Fibroblast of skin of abdomen (primary cell): ENCODE data around the gene TECTA. TPM values are rescaled to one million over a fixed set of nuclear protein-coding genes. Genes with fewer than 3 reads are reported as not detected.
A peak's percentile ranks its signal among the peaks of the same experiment; 100 is the strongest.

Experiments
- DNase-seq: peaks from one replicate; pipeline ENCODE4 v3.0.0-alpha.2; 2013
- polyA plus RNA-seq, 2 experiments: library from polyadenylated mRNA; unstranded; fragments of 120-200 nt; gene quantifications; one replicate each; pipeline ENCODE4 v1.2.1, GENCODE V29; 2013; ENCODE audit not compliant: insufficient read length in 2 of 2

TECTA gene, protein sequence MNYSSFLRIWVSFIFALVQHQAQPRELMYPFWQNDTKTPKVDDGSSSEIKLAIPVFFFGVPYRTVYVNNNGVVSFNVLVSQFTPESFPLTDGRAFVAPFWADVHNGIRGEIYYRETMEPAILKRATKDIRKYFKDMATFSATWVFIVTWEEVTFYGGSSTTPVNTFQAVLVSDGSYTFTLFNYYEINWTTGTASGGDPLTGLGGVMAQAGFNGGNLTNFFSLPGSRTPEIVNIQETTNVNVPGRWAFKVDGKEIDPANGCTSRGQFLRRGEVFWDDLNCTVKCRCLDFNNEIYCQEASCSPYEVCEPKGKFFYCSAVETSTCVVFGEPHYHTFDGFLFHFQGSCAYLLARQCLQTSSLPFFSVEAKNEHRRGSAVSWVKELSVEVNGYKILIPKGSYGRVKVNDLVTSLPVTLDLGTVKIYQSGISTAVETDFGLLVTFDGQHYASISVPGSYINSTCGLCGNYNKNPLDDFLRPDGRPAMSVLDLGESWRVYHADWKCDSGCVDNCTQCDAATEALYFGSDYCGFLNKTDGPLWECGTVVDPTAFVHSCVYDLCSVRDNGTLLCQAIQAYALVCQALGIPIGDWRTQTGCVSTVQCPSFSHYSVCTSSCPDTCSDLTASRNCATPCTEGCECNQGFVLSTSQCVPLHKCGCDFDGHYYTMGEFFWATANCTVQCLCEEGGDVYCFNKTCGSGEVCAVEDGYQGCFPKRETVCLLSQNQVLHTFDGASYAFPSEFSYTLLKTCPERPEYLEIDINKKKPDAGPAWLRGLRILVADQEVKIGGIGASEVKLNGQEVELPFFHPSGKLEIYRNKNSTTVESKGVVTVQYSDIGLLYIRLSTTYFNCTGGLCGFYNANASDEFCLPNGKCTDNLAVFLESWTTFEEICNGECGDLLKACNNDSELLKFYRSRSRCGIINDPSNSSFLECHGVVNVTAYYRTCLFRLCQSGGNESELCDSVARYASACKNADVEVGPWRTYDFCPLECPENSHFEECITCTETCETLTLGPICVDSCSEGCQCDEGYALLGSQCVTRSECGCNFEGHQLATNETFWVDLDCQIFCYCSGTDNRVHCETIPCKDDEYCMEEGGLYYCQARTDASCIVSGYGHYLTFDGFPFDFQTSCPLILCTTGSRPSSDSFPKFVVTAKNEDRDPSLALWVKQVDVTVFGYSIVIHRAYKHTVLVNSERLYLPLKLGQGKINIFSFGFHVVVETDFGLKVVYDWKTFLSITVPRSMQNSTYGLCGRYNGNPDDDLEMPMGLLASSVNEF (N-terminal part only)
- 0.45 TPM for polyA plus RNA-seq (2013, experiment 1 of 2; ENCODE audit: insufficient read length)
- polyA plus RNA-seq (2013, experiment 2 of 2; ENCODE audit: insufficient read length) = 0.34 TPM

DNA sequence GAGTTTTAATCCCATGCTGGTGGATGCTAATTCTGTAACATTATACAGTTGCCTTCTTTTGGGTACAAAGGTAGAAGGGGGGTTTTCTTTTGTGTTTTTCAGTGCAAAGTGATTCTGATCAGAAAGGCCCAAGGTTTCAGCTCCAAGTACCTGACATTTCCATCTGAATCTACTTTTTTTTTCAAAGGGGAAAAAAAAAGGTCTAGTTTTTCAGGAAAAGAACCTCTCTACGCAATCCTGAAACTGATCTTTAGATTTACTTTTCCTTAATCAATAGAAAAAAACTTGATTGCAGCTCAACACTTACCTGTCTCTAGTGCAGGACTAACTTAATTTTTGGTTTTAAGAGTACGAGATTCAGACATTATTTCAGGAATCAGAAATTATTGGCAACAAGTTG lies at the start of gene TECTA:
TECTA (plus strand) TSS at position 301 of the 400 bp plus-strand sequence. CDS start 1,423 bp downstream, outside the sequence.
- DNase-seq = no peak

DNA sequence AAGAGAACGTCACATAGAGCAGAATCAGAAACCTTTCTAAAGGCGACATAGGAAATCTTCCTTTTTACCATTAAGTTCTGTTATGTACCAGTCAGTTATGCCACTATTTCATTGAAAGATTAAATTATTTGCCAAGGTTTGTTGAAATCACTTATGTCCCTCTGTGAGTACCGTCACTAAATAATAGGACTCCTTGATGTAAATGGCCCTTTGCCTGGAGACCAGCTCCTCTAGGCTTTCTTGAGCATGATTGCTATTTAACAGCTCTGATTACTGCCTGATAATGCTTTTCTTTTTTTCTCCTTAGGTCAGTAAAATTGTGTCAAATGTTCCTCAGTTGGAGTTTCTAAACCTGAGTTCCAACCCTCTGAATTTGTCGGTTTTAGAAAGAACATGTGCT lies 47.8 kb upstream of the TECTA start:
- DNase-seq = no peak

DNA sequence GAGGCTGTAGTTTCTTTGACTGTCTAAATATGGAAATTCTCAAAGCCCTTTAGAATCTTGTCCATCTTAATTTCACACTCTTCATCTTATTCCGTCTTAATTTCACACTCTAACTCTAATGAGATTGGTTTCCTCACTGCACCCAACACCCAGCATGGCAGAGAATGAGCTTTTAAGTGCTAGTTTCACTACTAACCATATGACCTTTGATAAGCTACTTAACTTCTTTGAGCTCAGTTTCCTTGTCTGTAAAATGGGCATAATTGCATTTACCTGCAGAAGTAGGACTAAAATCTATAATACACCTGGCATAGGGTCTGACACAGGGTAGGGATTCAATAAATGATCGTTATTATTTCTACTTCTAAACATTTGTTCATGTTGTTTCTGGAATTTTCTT lies 46.8 kb upstream of the TECTA start:
- no peak for DNase-seq

DNA sequence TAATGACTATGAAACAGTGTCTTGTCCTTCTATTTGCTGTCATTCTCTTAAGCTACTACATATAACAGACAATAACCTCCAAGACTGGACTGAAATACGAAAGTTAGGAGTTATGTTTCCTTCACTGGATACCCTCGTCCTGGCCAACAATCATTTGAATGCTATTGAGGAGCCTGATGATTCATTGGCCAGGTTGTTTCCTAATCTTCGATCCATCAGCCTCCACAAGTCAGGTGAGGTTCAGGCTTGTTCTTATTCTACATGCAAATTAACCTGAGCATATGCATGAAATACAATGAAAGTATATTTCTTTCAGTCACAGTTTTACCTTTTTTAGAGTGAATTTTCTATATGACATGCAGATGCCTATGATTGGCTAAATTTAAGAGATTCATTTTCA lies 46.0 kb upstream of the TECTA start:
- no peak for DNase-seq

DNA sequence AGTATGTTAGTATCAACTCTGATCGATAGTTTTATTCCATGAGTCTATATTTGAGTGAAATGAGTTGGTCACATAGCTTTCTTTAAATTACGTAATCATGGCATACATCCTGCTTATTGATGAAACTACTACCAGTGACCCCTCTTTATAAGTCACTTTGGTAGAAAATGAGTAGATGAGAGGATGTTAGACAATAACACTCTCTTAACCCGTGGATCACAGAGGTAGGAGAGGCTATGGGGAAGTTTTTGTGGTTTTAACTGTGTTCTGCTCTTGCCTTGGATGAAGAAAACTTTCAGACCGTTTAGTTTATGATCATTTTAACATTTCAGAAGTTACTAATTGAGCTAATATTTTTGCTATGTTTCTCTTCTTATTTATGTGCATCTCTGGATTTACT lies 43.1 kb upstream of the TECTA start:
- DNase-seq = no peak

DNA sequence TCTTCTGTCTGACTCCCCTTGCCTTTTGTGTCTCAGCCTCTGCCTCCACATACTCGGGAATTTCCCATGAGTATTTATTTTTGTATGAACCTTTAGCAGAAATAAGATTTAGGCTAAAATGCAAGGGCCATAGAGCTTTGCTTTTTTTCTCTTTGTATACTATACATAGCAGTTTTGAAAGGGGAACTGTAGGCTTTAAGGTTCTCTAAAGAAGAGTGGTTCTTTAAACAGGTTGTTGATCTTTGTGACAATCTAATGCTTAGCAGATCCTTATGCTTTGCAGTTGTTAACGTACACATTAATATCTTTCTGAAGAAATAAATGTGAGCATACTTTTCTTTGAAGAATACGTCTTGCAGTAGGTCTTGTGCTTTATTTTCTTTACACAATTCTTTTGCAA lies 42.1 kb upstream of the TECTA start:
- DNase-seq = no peak

DNA sequence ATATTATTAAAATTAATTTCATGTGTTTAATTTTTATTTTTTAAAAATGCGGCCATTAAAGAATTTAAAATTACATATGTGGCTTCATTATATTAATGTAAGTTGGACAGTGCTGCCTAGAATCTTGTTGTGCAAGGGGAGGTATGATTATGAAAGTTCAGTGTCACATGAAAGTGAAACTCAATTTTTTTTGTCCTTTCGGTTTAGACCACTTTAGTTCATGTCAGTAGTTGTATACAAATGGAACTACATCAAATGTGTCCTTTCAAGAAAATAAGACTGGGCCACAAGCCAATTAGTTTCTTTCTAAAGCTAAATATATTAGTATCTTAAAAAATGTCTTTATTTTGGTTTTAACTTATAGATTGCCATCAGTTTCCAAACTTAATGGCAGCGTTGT lies 41.4 kb upstream of the TECTA start:
- DNase-seq = no peak

DNA sequence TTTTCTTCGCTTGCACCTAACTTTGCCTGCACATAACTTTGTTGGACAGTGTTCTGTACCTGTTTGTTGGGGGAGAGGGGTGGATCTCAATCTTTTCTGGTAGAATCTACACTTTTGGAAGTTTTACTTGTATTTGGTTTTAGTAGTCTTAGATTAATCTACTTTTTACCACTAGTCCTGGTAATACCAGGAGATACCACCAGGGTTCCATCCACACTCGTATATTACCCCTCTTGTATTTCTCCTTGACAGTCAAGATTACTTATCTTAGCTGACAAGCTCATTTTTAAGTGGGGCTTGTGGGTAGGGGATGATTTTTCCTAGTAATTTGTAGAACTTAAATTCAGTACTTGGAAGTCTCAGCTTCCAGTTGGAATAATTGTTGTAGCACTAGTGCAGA lies 37.3 kb upstream of the TECTA start:
- no peak for DNase-seq

DNA sequence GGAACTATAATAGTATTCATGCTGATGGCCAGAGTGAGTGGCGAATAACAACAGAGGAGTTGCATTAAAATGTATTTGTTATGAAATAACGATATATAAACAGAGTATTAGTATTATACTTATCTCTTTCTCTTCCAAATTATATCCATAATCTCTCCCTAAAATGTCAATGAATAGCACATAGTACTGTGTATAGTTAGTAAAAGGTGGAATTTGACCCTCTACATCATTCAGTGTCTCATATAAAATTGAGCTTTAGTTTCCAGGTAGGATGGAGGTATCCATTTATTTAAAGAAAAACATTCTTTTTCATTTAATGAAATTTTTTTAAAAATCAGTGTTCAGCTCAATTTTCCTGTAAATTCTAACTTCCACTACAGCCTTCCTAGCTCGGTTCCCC lies 34.4 kb upstream of the TECTA start:
- DNase-seq = no peak

DNA sequence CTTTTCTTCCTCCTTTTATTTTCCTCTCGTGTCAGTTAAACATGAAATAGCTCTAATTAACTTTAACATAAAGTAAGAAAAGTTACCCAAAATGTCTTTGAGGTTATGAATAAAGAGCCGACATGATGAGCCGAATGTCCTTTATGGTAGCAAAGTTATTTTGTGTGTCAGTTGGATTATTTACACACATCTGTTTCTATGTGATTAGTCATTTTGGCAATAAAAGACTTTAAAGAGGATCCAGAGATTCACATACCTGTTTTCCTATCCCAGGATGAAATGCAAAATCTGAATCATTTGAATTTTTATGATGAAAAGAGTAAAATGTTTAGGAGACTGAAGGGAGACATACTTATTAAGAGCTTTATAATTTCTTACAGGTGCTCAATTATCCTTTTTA lies 34.0 kb upstream of the TECTA start:
- no peak for DNase-seq

DNA sequence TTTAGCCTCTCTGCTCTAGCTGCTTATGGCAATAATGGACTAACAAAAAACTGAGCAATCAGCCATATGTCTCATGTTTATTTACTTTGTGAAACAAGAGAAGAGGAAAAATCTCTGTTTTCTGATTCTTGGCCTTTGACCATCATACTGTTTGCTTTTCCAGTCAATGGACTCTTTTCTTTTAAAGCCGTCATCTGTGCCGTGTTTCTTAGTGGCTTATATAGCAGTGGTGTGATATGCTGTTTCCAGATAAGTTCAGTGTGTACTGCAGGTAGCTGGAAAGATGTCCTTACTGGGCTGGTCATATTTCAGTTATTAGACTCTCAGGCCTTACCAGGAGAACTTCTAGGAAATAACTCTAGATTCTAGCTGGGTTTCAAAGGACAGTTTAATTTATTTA lies 33.6 kb upstream of the TECTA start:
- DNase-seq = no peak

DNA sequence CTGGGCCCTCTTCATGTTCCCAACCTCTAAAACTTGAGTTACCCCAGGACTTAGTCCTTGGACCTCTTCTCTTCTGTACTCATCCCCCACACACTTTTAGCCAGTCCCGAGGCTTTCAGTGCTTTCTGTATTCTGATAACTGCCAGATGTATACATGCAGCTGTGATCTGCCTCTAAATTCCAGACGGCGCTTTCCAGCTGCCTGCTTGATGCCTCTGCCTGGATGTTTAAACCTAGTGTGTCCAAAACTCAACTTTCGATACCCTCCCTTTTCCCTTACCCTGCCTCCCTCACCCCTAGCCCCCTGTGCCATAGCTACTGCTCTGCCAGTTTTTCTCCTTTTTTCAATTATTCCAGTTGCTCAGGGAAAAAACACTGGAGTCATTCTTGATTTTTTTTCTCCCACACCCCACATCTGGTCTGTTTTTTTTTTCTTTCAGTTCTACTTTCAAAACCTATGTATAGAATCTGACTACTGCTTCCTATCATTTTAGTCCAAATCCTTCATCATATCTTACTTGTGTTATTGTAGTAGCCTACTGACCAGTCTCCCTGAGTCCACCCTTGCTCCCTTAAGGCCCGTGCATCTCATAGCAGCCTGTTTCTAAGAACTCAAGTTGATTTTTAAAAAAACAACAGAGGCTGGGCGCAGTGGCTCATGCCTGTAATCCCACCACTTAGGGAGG lies 32.9 kb upstream of the TECTA start:
- DNase-seq = no peak

DNA sequence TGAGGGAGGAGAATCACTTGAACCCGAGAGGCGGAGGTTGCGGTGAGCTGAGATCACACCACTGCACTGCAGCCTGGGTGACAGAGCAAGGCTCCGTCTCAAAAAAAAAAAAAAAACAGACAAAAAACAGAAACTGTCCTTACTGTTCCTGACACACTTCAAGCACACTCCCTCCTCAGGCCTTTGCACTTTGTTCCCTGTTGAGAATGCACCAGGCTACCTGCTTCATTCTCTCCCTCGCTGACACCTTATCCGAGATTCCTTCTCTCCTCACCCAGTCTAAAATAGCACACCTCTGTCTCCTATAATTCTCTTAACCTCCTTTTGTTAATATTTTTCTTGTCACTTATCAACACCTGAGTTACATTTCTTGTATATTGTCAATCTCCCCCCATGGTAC lies 32.3 kb upstream of the TECTA start:
- DNase-seq = no peak

DNA sequence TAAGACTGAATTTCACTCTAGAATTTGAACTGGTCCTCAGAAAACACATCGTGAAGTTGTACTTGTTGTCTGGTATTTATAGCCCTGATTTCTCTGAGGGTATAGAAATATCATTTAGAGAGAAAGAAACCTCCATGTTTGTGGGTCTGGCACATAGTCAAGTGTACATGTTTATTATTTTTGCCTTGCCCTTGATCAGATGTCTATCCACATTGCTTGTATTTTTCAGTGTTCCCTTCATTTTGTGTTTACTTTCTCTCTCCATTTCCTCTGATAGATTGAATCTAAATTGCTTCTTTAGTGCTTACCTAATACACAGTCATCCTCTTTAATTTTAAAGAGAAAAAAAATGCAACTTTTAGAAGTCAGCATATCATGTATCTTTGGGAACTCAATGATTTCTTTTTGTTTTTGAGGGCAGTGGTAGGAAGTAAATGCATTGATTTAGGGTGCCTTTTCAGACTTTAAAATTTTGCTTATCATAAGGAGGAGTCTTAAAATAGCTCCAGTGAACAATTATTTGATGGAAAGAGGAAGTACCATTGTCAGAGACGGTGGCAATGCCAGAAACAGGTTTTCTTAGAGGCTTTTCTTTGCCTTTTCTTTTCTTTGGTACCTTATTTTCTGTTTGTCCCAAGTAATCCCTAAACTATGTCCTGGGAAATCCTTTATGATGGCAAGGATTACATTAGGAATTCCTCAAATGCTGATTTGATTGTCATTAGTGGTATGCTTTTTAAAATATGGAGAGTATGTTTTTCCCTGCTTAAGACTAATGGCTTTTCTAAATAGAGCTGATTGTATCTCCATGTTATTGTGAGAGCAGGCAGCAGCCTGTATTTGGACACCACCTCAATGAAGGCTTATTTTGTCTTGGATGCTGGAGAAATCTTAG lies 29.8 kb upstream of the TECTA start:
- DNase-seq = no peak

DNA sequence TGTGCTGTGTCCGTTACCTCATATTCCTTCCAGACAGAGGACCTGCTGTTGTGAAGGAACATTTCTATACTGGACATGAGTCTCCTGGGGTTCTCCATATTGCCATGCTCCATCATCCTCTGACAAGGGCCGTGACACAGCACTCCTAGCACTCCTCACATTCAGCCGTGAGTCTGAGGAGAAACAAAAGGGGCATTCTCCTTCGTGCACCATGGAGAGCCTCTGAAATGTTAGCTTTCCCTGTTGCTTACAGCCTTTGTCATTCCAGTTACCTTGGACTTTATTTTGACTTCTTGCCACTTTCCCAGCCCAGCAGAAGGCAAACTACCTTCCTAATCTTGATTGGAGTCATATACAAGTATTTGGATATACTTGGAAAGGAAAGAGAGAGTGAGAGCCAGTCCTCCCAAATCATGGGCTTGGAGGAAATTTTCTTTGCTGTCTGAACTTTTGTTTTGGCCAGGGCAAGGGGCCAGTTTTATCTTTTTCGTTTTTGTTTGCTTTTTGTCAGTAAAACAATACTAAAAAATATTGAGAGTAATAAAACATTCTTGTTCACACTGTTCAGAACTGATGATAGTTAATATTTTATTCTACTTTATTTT lies 29.1 kb upstream of the TECTA start:
- DNase-seq = no peak

DNA sequence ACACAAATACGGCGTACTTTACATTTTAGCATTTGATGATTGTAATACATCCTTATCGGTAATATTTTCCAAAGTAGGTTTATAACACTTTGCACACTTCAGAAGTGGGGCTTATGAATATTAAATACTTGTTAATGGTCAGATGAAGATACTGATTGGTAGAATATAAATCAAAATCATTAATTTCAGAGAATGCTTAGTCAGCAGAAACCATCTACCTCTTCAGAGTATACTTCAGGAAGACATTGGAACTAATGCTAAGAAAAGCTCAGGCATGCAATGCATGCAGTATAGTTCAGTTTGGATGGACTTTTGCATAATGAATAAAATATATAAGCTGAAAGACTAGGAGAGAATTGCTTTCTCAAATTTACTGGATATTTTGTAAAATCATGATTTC lies 19.7 kb upstream of the TECTA start:
- no peak for DNase-seq

DNA sequence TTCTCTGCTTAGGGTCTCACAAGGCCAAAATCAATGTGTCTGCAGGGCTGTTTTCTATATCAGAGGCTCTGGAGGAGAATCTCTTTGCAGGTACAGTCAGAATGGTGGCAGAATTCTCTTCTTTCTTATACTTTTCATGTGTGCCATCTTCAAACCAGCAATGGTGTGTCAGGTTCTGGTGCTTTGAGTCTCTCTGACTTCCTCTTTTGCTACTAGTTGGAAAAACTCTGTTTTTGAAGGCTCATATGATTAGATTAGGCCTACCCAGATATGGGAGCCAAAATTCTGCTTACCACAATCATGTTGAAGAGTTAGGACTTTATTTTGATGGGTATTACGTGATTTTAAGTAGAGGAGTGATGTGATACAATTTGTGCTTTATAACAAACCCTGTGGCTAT lies 18.8 kb upstream of the TECTA start:
- DNase-seq = no peak

DNA sequence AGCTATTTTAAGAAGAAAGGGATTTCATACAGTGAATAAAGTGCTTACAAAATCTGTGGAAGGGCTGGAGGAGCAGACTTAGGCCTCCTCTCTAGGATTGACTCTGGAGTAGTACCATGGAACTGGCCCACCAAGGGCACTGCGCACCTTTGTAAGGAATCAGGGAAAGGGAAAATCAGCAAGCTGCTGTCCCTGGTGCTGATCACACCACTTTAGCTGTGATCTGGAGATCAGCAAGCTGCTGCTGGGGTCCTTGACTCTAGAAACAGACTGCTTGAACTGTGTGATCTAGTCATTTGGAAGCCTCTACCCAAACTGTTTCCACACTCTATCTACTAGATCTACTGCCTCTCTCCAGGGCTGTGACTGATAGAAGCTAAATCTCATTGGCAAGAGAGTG lies 18.4 kb upstream of the TECTA start:
- peak; percentile 13 for DNase-seq

DNA sequence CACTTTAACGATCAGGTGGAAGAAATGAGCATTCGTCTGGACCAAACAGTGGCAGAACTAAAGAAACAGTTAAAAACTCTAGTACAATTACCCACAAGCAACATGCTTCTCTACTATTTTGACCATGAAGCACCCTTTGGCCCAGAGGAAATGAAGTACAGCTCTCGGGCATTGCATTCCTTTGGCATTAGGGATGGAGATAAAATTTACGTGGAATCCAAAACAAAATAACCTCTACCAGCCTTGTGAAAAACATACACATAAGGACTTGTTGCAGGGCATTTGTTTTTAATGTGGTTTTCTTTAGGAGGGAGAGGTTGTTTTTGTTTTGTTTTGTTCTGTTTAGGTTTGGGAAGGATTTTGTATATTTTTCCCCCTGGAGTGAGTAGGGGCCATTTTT lies 14.2 kb upstream of the TECTA start:
- DNase-seq = no peak

DNA sequence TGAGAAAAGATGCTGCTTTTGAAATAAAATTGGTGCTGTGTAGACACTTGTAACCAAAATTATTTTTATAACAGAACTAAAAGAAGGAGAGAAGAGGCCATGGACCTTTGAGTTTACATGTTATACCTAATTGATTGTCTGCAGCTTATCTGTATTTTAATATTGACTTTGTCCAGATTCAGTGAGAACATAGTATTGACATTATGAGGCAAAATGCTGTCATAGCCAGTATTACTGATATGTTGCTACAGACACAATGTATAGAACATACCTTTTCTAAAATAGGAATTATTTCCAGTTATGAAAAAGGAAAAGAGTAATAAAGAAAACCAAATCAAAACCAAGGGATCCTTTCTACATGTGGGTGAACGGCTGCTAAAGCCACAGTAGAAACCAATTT lies 11.5 kb upstream of the TECTA start:
- no peak for DNase-seq
